A204.1 (cell line): ENCODE measurements around the gene ZNF569.
"Not testable (repeated sequence)": the region's sequence is repeated elsewhere in the genome, so short reads cannot be mapped to it uniquely, and the experiment has no call there.

Experiments
- FAIRE-seq: peaks from 2 replicates; lab custom pipeline; 2012; peaks lifted over from hg19 to GRCh38; lab: Jason Lieb, UNC

ZNF569 gene

DNA sequence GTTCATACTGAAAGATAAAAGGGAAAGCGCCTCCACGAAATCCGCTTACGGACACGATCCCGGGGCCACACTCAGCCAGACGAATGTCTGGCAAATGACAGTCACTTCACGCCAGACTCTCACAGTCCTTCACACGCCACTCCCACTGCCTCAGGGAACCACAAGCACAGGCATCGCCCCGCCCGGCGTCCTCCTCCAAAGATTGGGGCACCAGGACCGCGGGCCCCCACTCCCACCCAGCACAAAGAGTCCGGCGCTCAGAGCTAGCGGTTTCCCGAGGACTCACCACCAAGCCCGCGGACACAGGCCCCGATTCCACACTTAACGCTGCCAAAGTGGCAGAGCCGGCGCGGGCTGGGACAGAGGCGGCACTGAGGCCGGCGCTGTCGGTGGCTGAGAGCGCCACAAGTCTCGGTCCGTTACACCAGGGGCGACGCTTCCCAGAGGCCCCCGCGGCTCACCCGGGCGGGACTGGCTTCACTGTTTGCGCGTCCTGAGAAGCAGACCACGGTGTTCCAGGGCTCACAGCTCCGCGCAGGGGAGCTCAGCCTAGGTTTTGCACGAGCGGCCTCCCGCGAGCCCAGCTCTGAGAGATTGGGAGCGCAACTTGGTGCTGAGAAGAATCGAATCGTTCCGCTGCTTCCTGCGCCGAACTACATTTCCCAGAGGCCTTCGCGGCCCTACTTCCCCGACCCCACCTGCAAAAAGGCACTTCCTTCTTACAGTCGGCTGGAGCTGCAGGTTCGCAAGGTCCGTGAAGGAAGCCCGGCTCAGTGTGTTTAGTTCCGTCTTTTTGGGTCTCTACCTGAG lies at the start of gene ZNF569:
TSS of gene ZNF569 (minus strand) at position 647 of the 810 bp plus-strand sequence. CDS start 22,523 bp downstream, outside the sequence.
- FAIRE-seq: peak; percentile 9

DNA sequence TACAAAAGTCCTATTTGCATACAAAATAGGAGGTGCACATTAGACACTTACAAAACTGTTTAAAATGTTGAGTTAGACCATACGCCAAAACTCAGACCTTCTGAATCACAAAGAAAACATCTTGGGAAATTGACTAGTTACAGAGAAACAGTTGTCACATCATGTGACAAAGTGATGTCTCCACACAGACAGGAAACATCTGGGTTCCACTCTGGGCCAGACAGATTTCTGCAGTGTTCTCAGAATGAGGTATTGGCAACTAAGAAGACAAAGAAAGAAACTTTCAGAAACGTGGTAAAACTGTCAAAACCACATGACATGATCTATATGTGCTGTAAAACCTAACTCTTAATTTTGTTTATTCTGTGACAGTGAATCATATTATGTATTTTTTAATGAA lies 46.2 kb upstream of the ZNF569 start:
- FAIRE-seq: no peak

- FAIRE-seq: no peak
Measured at GRCh38 chr19:37511821-37512220, 44.6 kb upstream of the ZNF569 start.

DNA sequence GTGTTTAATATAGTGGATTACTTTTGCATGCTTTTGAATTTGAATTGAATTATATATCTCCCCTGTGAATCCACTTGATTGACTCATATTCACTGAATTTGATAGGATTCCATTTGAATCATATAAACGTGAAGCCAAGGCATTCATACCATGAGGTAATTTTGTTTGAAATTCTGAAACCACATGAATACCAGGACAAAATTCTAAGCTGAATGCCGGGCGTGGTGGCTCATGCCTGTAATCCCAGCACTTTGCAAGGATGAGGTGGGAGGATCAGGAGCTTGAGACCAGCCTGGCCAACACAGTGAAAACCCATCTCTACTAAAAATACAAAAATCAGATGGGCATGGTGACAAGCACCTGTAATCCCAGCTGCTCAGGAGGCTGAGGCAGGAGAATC lies 43.9 kb upstream of the ZNF569 start:
- FAIRE-seq: no peak

- FAIRE-seq: no peak
Measured at GRCh38 chr19:37507167-37507464, 39.9 kb upstream of the ZNF569 start.

DNA sequence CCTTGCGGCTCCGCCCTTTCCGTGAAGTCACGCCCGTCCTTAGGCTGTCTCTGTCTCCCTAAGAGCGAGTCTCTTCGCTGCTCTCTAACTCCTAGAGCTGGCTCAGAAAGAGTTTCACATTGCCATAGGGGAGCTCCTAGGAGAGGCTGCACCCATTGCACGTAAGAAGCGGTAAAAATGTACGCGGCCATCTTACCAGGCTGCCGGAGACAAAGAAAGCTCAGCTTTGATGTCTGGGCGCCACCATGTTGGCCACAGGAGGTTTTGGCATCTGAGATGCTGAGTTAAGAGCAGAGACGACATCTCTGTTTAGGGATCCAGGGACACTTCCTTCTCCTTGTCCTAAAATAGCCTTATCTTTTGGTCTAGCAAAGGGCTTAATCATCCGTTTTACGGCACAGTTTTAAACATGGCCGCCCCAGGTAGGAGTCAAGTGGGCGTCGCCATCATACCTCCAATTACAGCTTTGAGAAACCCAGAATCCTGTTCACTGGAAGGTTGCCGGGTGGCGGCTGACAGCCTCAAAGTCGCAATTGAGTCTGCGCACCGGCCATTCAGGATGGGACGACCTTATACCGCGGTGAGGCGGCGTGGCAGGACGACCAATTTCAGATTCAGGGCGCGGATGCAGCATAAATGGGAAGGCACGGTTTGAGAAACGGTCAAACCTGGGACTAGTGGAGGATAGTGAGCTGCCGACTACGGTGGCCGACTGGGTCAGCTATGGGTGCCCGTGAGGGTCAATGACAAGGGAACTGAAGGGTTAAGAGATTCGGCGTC lies 39.3 kb upstream of the ZNF569 start, which contains the start of gene ZNF793:
TSS of gene ZNF793 (plus strand) at position 553 of the 780 bp plus-strand sequence. CDS start 16,501 bp downstream, outside the sequence.
- FAIRE-seq: no peak

DNA sequence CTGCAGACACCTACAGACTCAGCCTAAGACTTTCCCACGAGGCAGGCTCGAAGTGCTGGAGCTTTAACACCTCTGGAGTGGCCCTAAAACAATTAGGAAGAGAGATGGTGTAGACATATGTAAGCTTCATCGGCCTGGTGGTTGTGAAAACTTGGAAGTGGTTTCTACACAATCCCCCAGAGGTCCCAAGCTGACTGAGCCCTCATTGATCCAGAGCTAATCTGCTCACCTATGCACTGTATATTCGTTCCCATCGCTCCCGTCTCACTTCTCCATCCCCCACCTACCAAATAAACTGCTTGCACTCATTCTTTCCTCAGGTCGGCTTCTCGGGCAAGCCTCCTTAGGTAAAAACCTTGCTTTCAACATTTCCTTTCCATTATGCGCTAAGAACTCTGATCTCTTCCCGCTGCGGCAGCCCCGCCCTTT lies 38.7 kb upstream of the ZNF569 start:
- FAIRE-seq: no peak

DNA sequence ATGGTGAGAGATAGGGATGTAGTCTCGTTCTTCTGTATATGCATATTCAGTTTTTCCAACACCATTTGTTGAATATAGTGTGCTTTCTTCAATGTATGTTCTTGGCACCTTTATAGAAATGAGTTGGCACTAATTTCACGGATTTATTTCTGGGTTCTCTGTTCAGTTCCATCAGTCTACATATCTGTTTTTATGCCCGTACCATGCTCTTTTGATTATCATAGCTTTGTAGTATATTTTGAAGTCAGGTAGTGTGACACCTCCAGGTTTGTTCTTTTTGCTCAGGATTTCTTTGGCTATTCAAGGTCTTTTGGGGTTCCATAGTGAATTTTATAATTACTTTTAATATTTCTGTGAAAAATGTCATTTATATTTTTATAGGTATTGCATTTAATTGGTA lies 25.0 kb upstream of the ZNF569 start:
- FAIRE-seq: no peak

- no peak for FAIRE-seq
Measured at GRCh38 chr19:37484406-37485168, 17.3 kb upstream of the ZNF569 start.

- no peak for FAIRE-seq
Measured at GRCh38 chr19:37472165-37472564, 4.9 kb upstream of the ZNF569 start.

DNA sequence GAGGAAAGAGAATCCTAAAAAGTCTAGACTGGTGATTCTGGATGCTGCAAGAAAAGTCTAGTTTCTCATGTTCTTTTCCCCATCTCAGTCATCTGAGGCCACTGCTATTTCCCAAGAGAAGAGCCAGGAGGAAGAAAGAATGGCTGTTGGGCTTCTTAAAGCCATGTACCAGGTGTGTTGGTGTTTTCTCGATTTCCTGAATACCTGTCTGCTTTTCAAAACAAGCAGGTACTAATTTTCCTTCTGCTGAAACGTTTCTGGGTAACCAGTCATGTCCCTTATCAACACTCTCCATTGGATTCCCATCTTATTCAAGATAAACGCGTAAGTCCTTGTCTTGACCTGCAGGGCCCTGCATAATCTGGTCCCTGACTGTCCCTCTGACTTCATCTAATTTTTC lies 3.0 kb upstream of the ZNF569 start:
- no peak for FAIRE-seq

DNA sequence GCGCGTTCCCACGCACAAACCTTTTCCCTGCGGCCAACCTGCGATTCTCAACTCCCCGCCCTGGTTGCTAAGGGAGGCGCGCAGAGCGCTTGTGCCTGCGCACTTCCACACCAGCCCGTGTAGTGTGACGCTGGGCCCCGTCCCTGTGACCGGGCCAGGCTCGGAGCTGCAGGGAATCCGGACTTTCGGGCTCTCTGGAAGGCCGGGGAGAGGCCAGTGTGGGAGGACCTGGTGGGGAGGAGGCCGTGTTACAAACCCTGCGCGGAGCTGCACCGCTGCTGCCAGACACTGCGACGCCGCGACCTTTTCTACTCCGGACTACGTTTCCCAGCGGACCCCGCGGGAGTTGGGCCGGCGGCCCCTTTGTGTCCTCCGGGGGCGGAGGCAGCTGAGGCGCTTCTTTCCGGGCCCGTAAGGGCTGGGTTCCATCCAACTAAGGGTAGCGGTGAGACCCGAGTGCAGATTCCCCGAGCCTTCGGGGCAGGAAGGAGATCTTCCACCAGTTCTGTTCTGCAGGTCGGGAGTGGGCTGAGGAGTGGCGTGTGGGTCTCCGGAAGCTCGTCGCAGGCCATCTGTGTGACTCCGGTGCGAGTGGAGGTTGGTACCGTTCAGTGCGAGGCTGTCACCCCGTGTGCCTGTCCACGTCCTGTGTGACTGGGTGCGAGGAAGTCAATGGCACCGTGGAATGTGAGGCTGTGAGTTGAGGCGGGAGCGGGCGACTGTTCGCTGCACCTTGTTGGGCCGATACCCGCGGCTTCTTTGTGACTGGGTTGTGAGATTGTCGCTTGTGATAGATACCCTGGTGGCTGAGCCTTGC lies 1.9 kb upstream of the ZNF569 start, which contains the start of gene ZNF570:
TSS of gene ZNF570 (plus strand) at position 396 of the 817 bp plus-strand sequence. CDS start 999 bp downstream, outside the sequence.
- peak; percentile 40 for FAIRE-seq

- no peak for FAIRE-seq
Measured at GRCh38 chr19:37467608-37468090, 405 bp upstream of the ZNF569 start.

DNA sequence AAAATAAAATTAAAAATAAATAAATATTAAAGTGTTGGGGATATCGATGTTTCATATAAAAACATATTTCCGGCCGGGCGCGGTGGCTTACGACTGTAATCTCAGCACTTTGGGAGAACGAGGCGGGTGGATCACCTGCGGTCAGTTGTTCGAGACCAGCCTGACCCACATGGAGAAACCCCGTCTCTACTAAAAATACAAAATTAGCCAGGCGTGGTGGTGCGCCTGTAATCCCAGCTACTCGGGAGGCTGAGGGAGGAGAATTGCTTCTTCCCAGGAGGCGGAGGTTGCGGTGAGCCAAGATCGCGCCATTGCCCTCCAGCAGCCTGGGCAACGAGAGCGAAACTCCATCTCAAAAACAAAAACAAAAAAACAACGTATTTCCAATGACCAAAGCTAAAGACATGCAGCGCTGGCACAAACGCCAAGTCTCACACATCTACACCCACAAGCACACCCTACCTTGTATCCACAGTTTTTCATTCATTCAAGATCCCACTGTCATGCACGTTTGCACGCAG lies 907 bp downstream of the ZNF569 start:
- FAIRE-seq: no peak

DNA sequence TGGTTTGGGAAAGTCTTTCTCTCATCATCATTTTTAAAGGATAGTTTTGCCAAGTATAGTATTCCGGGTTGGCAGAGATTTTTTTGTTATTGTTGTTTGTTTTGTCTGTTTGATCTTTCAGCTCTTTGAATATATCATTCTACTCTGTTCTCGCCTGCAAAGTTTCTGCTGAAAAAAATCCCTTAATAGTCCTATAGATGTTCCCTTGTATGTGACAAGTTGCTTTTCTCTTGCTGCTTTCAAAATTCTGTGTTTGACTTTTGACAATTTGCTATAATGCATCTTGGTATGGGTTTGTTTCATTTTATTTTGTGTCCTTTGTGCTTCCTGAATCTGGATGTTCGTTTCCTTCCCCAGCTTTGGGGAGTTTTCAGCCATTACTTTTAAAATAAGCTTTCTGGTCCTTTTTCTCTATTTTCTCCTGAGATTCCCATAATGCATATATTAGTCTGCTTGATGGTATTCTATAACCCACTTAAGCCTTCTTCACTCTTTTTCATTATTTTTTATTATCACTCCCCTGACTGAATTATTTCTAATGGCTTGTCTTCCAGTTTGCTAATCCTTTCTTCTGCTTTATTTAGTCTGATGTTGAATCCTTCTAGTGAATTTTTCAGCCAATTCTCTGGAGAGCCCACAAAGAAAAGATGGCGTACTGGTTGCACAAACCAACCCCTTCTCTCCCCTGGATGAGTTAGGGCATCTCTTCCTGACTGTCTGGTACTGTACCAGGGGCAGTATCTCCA lies 14.6 kb downstream of the ZNF569 start:
- FAIRE-seq: no peak

GRCh38 chr19:37413313-37414084 lies 53.7 kb downstream of the ZNF569 start:
- FAIRE-seq: no peak

- no peak for FAIRE-seq
Measured at GRCh38 chr19:37412700-37413099, 54.5 kb downstream of the ZNF569 start.

- FAIRE-seq: not testable (repeated sequence)
Measured at GRCh38 chr19:37406140-37406846, 61.0 kb downstream of the ZNF569 start.

- no peak for FAIRE-seq
Measured at GRCh38 chr19:37403403-37403802, 63.8 kb downstream of the ZNF569 start.
